GM21367 (cell line): ENCODE results near the gene FLACC1.
"Not testable (repeated sequence)": the region's sequence is repeated elsewhere in the genome, so short reads cannot be mapped to it uniquely, and the experiment has no call there.

Source experiments
- ATAC-seq: cut with Tn5 transposase; IDR thresholded peaks from one replicate; pipeline ENCODE4 v1.9.1; 2021; ENCODE audit not compliant: unreplicated experiment

Gene FLACC1

DNA sequence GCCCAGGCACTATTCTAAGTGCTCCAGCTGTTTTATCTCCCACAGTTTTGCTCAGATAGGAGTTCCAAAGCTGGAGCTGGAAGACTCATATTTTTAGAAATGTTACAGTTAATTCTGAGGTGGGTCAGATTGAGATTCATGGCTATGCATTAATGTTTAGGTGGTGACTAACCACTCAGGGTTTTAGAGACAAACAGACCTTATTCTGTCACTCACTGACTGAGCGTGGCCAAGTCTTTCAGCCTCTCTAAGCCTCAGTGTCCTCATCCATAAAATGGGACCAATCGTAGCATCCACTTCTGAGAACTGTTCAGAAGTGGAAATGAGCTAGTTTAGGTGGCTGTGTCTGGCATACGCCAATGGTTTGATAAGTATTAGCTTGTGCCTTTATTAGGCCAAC lies 101.1 kb downstream of the FLACC1 start:
- no peak for ATAC-seq

DNA sequence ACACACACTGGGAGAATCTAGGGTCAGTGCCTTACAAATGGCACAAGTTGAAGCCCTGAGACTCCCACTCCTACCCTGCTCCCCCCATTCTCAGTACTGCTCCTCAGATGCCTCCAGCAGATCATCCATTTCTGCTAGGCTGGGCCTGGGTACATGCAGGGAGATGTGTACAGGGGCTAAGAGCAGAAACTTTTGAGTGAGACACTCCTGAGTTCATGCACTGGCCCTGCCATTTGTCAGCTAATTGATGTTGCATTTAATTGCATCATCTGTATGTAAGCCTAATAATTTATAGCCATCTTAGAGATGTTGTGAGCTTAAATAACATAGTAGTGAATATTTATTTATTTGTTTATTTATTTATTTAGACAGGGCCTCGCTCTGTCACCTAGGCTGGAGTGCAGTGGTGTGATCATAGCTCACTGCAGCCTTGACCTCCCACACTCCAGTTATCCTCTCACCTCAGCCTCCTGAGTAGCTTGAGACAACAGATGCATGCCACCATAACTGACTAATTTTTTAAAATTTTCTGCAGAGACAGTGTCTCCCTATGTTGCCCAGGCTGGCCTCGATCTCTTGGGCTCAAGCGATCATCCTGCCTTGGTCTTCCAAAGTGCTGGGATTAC lies 101.6 kb downstream of the FLACC1 start:
- ATAC-seq, result no peak

DNA sequence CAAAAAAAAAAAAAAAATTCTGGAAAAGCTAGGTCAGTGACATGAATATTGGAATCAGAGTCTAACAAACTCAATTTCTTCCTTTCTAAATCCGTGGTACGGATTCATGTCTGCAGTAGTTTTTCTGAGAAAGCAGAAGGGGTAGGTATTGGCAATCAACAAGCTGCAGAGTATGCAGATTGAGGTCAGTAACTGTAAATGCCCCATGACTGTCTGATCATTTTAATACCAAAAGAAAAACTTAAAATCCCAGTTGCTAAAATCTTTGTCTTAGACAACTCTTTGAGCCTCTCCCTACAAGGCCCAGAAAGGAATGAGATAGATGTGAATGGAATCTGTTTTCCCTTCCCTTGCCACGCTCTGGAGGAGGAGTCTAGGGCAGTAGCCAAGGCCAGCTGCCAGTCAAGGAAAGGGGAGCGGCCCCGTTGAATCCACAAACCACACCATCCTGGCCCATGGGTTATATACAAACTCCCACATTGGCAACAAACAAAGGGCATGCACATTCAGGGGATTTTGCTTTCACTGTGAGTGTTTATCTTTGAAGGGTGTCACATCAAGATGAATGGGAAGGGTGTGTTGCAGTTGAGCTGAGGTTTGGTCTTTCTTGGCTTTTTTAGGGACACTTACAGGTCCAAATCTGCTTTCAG lies 102.9 kb downstream of the FLACC1 start:
- no peak for ATAC-seq

DNA sequence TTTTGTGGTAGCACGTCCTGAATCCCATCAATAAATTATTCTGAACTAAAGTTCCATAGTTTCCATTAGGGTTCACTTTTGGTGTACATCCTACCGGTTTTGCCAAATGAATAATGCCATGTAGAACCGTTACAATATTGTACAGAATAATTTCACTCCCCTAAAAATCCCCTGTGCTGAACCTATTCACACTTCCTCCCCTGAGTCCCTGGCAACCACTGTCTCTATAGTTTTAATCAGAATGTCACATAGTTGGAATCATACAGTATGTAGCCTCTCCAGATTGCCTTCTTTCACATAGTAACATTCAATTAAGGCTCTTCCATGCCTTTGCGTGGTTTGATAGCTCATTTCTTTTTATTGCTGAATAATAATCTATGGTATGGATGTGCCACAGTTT lies 106.4 kb downstream of the FLACC1 start:
- no peak for ATAC-seq

DNA sequence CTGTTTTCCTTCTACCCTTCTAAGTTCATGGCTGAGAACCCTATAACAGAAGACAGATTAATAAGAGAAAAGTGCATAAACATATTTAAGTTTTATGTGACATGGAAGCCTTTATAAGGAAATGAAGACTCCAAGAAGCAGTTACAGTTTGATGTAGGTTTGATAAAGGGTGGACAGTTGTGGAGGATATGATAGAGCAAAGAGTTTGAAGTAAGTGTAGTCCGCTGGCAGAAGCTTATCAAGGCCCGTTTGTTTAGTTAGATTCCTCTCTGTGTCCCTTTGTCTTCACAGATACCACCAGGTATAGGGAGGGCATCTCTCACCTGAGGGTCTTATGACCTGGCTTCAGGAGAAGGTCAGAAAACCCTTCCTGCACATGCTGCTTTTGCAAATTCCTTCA lies 107.3 kb downstream of the FLACC1 start:
- ATAC-seq, result no peak

DNA sequence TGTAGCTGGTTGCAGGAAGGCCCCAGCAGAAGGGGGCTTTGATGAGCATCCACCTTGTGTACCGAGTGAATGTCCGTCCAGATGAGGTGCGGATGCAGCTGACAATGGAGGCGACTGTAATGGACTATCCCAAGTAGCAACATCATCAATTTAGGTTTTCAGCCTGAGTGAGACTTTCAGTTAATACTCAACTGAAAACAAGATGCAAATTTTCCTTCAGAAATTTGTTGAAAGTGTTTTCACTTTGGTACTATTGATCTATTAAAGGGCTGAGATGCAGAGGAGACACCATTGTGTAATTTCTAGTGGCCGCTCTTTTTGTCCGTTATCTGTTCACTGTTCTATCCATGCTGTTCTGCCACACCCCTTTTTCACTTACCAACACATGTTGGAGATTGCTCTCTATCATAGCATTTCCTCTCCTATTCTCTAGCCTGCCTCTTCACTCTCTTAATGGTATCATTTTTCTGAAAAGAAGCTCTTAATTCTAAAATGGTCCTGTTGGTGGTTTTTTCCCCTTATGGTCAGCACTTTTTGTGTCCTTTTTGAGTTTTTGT lies 108.8 kb downstream of the FLACC1 start:
- ATAC-seq, result no peak

DNA sequence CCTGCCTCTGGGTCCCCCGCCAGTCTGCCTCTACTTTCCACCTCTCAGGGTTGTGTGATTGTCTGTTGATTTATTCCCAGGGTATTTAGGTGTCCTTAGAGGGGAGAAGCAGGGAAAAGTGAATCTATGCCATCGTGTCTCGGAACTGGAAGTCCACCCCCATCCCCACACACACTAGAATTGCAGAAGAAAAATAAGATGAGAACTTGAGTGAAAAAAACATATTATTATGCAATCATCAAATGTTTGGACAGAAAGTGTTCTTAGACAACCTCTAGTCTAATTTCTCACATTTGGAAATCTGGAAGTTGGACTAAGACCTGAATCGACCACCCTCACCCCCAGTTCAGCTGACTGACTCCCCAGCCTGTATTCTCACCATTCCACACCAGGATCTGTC lies 110.9 kb downstream of the FLACC1 start:
- ATAC-seq, result no peak

DNA sequence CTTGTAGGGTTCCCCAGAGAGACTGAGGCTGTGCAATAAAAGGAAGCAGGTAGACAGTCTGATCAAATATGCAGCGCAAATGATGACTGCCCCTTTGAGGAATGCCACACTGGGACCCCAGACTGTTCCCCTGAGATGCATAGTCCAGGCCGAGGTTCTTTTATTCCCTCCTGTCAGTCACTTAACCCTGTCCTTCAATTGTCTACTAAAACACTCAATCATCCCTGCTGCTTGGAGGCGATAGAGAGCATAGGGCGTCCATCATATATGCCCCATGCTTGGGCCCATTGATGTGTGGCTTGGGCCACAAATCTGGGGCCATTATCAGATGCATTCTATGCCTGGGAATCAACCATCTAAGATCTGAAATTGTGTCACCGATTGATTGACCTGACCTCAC lies 112.3 kb downstream of the FLACC1 start:
- no peak for ATAC-seq

DNA sequence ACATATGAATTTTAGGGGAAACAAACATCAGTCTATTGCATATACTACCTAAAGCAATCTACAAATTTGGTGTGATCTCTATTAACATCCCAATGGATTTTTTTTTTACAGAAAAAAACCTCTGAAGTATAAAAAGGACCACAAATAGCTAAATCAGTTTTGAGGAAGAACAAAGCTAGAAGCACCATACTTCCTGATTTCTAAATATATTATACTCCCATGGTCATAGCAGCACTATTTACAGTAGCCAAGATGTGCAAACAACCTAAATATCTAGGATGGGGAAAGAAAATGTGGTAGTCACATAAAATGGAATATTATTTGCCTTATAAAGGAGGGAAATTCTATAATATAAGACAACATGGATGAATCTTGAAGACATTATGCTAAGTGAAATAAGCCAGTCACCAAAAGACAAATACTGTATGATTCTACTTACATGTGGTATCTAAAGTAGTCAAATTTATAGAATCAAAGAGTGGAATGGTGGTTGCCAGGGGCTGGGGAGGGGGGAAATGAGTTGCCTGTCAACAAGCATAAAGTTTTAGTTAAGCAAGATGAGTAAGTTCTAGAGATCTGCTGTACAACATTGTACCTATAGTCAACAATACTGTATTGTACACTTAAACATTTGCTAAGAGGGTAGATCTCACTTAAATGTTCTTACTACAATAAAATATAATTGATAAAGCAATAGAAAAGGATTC lies 114.4 kb downstream of the FLACC1 start:
- ATAC-seq, result no peak

DNA sequence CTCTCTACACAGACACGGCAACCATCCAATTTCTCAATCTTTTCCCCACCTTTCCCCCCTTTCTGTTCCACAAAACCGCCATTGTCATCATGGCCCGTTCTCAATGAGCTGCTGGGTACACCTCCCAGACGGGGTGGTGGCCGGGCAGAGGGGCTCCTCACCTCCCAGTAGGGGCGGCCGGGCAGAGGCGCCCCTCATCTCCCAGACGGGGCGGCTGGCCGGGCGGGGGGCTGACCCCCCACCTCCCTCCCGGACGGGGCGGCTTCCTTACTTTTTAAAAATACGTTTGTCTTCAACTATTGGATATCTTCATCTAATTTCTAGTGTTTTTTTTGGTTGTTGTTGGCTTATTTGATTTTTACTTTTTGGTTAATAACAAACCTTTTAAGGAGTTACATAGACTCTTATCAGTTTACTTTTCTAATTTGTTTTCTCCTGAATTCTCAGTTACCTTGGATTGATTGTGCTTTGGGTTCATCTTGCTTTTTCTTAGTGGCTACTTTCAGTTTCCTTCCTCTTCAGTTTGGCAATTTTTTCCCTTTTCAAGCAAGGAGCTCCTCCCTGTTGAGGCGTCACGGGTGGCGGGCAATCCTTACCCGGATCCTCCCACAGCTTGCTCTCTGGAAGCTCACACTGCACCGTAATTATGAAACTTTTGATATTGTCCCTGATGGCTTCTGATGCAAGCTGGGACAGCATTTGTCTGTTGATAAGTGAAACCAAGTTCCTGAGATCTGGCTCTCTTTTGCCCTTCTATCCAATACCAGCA lies 117.8 kb downstream of the FLACC1 start:
- not testable (repeated sequence) for ATAC-seq
